Brain microvascular endothelial cell (primary cell): ENCODE measurements around the gene RIMBP2.
"Not testable (repeated sequence)": the region's sequence is repeated elsewhere in the genome, so short reads cannot be mapped to it uniquely, and the experiment has no call there.

Experiments used
- DNase-seq: peaks from one replicate; pipeline ENCODE4 v3.0.0-alpha.2; 2020
- H3K27ac ChIP-seq: fragments of 250-450 bp; sonication (Bioruptor Pico); 2 replicates; pipeline ENCODE4 v1.5.1; 2020; ENCODE audit warnings: mild to moderate bottlenecking, moderate library complexity
- H3K27me3 ChIP-seq: fragments of 250-450 bp; sonication (Bioruptor Pico); replicated peaks from 2 replicates; pipeline ENCODE4 v1.5.1; 2020; ENCODE audit warnings: mild to moderate bottlenecking
- H3K36me3 ChIP-seq: fragments of 250-450 bp; sonication (Bioruptor Pico); replicated peaks from 2 replicates; pipeline ENCODE4 v1.5.1; 2020; ENCODE audit warnings: mild to moderate bottlenecking
- H3K4me3 ChIP-seq: 2 replicates; pipeline ENCODE4 v1.5.1; 2011; ENCODE audit warnings: low read depth, mild to moderate bottlenecking, control low read depth, low read length, moderate library complexity
- in situ Hi-C: cut with HindIII; loops from 2 replicates; pipeline ENCODE4 v1.10.0; 2017; ENCODE audit warnings: low sequenced_read_pairs, low pct_ligation_motif_present
- TF ChIP-seq, protein P1 (sequence below): IDR thresholded peaks from 2 replicates; pipeline ENCODE4 v1.5.1; 2011; ENCODE audit warnings: low read depth, mild to moderate bottlenecking, moderate library complexity, low read length, control low read depth, inconsistent platforms; ENCODE audit errors: missing control alignments

The RIMBP2 gene

DNA sequence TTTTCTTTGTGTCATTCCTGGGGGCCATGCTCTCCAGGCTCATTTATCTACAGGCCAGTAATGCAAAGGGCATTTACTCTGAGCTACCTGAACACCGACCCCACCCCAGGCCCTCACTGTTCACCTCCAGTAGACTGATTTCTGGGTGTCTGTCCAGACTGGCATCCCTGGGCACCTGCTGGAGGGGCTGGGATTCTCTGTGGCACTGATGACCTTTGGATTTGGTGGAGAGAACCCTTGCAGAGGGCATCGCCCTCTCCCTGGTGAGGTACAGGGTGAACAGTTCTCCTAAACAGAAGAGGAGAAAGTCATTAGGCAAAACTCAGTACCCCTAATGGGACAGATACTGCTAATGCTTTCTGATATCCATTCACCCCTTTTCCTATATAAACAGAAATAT lies 27.1 kb upstream of the RIMBP2 start:
- TF ChIP-seq, protein P1, sequence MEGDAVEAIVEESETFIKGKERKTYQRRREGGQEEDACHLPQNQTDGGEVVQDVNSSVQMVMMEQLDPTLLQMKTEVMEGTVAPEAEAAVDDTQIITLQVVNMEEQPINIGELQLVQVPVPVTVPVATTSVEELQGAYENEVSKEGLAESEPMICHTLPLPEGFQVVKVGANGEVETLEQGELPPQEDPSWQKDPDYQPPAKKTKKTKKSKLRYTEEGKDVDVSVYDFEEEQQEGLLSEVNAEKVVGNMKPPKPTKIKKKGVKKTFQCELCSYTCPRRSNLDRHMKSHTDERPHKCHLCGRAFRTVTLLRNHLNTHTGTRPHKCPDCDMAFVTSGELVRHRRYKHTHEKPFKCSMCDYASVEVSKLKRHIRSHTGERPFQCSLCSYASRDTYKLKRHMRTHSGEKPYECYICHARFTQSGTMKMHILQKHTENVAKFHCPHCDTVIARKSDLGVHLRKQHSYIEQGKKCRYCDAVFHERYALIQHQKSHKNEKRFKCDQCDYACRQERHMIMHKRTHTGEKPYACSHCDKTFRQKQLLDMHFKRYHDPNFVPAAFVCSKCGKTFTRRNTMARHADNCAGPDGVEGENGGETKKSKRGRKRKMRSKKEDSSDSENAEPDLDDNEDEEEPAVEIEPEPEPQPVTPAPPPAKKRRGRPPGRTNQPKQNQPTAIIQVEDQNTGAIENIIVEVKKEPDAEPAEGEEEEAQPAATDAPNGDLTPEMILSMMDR: no peak
- H3K36me3 ChIP-seq: no peaks in the 10 kb centered on the region
- H3K27me3 ChIP-seq: no peaks in the 10 kb centered on the region
- in situ Hi-C loops: no loop called here
- H3K27ac ChIP-seq: no peak overlapping the region
- no peak overlapping the region for H3K4me3 ChIP-seq
- DNase-seq: no peak

DNA sequence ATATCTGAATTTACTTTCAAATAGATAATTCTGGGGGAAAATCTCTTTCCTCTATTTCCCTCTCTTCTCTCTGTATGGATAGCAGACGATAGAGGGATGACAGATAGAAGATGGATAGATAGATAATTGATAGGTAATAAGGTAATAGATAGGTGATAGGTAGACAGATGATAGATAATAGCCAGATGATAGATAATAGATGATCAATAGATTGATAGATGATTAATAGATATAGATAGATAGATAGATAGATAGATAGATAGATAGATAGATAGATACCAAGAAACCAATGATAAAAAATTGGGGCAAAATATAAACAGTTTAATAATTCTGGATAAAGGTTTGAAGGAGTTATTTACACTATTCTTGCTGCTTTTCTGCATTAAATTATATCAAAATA lies 26.6 kb upstream of the RIMBP2 start:
- H3K4me3 ChIP-seq: no peak overlapping the region
- DNase-seq: no peak
- H3K36me3 ChIP-seq: no peaks in the 10 kb centered on the region
- TF ChIP-seq, protein P1: no peak
- H3K27me3 ChIP-seq: no peaks in the 10 kb centered on the region
- in situ Hi-C loops: no loop called here
- no peak overlapping the region for H3K27ac ChIP-seq

DNA sequence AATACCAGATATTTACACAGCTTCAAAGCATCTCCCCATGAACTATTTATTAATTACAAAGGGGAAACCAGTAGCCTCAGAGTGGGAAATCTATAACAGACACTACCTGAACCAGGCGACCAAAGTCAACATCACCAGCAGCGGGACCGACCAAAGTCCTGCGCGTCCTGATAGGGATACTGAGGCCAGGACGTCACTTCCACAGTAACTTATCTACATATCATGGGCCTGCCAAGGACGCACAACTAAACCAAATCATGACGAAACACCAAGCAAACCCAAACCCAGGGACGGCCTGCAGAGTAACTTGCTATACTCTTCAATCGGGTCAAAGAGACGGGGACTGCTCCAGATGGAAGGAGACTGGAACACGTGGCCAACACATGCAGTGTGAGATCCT lies 26.0 kb upstream of the RIMBP2 start:
- DNase-seq: no peak
- in situ Hi-C loops: no loop called here
- Histone ChIP-seq H3K36me3 (no peaks in the 10 kb centered on the region), H3K27me3 (no peaks in the 10 kb centered on the region), H3K27ac (no peak overlapping the region), H3K4me3 (no peak overlapping the region)
- TF ChIP-seq, protein P1: no peak

DNA sequence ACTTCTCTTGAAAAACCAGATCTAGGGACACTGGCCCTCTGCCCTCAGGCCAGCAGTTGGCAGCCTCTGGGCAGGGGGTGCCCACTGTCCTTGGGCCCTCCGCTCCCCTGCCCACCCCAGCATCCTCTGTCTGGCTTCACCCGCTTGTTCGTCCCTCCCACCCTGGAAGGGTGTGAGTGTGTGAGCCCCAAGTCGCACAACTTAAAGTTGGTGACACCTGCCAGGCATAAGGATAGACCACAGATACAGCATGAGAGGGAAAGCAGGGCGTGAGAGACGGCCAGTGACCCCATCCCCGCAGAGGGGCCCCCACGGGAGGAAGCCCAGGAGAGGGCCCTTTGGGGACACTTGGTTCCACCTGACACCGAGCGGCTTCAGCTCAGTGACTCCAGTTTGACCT lies 23.5 kb upstream of the RIMBP2 start:
- DNase-seq: no peak
- H3K4me3 ChIP-seq: no peak overlapping the region
- H3K27me3 ChIP-seq: no peaks in the 10 kb centered on the region
- H3K36me3 ChIP-seq: no peaks in the 10 kb centered on the region
- TF ChIP-seq, protein P1: no peak
- in situ Hi-C loops: no loop called here
- no peak overlapping the region for H3K27ac ChIP-seq

DNA sequence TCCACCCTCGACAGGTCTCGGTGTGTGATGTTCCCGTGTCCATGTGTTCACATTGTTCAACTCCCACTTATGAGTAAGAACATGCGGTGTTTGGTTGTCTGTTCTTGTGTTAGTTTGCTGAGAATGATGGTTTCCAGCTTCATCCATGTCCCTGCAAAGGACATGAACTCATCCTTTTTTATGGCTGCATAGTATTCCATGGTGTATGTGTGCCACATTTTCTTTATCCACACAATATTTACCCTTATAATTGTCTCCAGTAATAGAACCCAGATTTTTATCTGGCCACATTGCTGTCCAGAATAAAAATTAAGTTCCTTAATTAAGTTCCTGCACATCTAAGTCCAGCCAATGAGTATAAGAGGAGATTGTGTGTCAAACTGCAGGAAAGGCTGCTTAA lies 22.3 kb upstream of the RIMBP2 start:
- H3K36me3 ChIP-seq, H3K4me3 ChIP-seq, H3K27me3 ChIP-seq, DNase-seq, in situ Hi-C loops, H3K27ac ChIP-seq: not testable (repeated sequence)

DNA sequence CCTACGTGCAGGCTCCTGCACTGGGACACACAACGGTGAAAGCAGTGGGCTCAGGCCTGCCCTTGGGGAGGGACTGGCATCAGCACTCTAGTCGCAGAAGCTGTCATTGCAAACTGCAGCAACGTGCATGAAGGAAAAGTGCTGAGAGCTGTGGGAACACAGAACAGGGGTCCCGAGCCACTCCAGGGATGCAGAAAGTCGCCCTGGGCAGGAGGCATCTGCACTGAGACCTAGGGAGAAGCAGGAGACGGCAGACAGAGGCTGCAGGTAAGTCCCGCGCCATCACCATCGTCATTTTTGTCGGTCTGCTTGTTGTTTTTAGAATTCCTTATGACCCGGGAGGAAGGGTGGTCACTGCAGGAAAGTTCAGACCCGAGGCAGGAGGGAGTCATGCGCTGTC lies 21.6 kb upstream of the RIMBP2 start:
- in situ Hi-C loops: no loop called here

More for the DNA sequence above, 21.6 kb upstream of the RIMBP2 start:
- no peak overlapping the region for H3K27ac ChIP-seq
- H3K4me3 ChIP-seq: no peak overlapping the region
- H3K27me3 ChIP-seq: no peaks in the 10 kb centered on the region
- no peak for DNase-seq
- no peaks in the 10 kb centered on the region for H3K36me3 ChIP-seq
- TF ChIP-seq, protein P1: no peak
